ELF-1 (cell line): ENCODE data around the gene NAPSA.
A peak's percentile ranks its signal among the peaks of the same experiment; 100 is the strongest.
"Not testable (repeated sequence)": the region's sequence is repeated elsewhere in the genome, so short reads cannot be mapped to it uniquely, and the experiment has no call there.

ENCODE experiments used
- DNase-seq: peaks from one replicate; pipeline ENCODE4 v3.0.0-alpha.2; 2016; ENCODE audit warnings: low read depth, low spot score

NAPSA gene

GRCh38 chr19:50361290-50362029, 4.0 kb downstream of the NAPSA start:
- peak; percentile 15 for DNase-seq

DNA sequence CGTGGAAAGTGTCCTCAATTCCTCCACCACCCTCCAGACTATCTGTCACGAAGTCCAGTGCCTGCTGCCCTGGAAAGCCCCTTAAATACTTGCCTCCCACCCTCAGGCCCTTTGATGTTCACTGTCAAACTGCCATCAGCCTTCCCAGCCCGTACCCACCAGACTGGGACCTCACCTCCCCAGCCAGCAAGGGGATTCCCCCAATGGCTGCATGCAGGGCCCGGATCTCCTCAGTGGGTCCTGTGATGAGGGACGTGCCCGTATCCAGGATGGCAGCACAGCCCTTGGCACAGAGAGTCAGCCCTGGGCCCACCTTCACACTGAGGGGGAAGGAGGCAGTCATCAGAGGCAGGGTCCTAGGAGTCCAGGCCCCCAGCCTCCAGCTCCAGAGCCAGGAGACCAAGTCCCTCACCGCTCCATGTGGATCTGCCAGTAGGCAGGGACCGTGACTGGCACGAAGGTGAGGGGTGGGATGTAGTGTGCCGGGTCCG, 6.1 kb downstream of the NAPSA start:
- DNase-seq, result no peak

- DNase-seq, result peak; percentile 86
Observed at GRCh38 chr19:50358483-50359327, 6.7 kb downstream of the NAPSA start.

DNA sequence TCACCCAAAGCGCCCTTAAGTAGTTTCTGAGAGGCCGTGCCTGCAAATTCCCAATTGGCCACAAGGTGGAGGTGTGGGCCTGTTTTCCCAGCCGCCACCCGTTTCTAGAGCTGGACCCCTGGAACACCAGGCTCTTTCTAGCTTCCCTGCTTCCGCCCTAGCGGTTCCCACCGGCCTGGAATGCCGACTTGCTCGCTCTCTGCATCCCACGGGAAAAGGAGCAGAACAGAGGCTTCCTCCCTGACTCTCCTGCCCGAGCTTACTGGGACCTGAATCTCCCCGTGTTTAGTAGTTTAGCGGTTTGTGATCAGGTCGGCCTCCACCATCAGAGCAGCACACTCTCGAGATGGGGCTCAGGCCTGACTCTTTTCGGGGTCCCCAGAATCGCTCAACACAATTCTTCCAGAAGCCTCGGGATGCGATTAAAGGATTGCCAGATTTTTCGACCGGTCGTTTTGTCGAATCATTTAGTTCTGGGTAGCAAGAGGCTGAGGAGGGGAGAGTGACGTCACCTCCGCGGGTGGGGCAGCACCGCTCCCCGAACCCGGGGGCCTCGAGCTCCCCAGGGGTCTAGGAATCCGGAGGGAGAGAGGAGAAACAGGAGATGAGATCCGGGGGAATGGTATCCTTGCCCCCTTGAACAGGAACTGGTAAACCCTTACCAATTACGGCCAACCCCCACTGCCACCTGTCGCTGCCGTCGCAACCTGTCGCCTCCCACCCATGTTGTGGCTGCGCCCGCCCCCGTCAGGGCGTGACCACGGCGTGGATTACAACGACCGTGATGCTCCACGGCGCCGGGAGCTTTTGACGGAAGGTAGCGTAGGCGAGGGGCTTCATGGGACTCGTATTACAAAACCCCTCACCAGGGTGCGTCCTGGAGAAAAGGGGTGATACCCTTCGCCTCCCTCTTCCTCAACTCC, 8.0 kb downstream of the NAPSA start:
- DNase-seq, result peak; percentile 95

- no peak for DNase-seq
Observed at GRCh38 chr19:50356691-50357177, 8.7 kb downstream of the NAPSA start.

- not testable (repeated sequence) for DNase-seq
Observed at GRCh38 chr19:50353487-50353880, 12.0 kb downstream of the NAPSA start.

DNA sequence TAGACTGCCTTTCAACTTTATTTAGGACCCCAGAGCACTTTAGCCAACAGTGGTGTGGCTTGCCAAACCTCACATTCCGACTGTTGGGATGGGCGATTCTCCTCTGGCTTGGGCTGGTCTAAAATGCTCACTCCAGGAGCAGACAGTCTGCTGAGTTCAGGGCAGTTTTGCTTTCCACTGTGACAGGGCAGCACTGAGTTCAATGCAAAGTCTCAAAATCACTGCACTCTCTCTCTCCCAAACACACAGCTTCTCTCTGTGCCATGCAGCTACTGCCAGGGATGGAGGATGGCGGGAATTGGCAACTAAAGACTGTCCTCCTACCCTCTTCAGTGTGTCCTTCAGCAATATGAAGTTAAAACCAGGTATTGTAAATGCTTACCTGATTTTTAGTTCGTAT, 13.2 kb downstream of the NAPSA start:
- DNase-seq, result no peak

DNA sequence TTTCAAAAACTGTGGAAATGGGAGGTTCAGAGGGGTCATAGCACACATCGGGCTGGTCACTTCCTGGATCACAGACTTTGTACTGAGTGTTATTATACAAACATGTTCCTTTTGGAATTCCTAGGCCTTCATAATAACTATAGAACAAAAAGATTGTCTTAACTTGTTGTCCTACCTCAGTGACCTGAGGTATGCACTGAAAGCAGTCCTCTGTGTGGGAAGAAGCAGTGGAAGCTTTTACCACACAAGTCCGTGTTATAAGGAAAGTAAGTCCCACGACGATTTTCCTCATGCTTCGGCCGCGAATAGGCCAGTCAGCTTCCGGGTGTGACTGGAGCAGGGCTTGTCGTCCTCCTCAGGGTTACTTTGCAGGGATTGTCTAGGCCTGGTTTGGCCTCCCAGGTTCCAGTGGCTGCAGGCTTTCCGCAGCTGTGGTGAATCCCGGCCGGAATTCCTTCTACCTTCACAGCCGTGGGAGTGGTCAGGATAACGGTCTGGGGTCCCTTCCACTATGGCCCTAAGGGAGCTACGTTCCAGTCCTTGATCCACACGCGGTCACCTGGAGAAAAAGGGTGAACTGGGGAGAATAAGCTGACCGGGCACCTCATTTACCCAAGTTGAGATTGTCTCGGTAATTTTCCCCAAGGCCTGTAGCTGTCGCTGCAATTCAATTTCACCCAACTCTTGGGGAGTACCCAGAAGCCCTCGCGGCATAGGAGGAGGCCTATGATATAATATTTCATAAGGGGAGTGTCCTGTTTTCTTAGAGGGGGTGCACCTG, 16.0 kb downstream of the NAPSA start:
- DNase-seq, result no peak

- DNase-seq, result not testable (repeated sequence)
Observed at GRCh38 chr19:50347089-50347581, 18.3 kb downstream of the NAPSA start.

DNA sequence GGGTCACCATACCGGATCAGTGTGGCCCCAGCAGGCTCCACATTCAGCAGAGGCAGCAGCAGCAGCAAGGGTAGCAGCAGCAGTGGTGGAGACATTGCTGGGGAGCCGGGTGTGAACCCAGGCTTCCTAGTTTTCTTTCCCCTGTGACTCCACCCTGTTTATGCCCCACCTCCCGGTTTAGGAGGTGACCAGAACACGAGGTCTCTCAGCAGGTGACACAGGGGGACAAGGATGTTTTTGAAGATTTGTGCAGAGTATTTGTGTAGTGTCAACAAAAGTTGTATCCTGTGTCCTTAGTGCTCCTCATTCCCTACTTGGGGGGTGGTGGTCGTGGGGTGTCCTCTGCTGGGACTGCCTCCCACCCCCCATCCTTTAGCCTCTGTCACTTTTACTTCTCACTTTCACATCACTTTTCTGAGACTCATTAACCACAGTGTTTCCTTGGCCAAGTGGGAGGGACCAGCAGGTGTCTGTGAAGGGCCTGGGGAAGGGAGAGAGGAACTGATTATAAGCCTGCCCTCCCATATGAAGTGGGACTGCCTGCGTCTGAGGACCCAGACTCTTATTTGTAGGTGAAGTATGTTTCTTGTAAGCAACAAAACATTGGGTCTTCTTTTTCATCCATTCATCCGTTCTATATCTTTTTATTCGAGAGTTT, 20.6 kb downstream of the NAPSA start:
- no peak for DNase-seq

DNA sequence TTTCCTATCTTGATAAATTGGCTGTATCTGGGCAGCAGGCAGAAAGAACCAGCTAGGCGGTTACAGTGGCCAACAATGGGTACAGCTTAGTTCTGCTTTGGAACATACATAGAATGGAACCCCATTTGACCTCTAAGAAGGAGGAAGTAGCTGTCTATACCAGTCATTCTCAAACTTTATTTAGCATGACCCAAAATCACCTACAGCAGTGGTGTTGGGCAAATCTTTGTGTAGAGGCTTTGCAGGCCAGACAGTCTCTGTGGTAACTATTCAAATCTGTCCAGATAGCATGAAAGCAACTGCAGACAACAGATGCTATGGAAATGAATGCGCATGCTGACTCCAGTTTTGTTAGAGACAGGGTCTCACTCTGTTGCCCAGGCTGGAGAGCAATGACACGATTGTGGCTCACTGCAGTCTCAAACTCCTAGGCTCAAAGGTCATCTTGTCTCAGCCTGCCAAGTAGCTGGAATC, 24.3 kb downstream of the NAPSA start:
- no peak for DNase-seq

DNA sequence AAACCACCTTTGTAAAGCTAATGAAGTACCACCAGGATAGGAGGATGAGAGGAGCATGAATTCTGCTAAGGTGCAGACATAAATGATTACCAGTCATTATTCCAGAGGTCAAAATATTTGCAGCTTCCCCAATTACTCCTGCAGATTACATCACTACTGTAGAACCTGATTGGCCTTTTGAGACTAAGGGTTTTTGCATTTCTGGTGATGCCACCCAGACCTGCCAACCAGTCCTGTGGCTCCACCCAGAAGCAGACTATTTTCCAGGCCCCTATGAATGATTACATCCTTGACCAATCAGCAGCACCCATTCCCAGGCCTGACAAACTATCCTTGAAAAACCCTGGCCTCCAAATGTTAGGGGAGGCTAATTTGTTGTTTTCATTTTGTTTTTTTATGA, 25.1 kb downstream of the NAPSA start:
- no peak for DNase-seq

DNA sequence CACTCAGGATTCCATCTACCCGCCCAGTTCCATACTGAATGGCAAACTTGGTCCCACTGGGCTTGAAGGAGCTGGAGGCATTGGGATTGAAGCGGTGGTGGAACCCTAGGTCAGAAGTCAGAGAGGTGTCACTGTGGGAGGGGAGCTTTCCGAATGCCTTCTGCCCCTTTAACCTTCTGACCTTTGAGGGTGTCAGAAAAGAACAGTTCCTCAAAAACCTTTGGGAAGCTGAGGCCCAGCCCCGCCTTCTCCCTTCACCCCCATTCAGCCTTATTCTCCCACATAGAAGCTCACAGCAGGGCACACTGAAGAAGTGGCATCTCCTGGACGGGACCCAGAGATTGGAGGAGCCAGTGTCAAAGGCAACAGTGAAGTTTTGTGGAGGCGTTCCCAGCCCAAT, 28.4 kb downstream of the NAPSA start:
- not testable (repeated sequence) for DNase-seq

DNA sequence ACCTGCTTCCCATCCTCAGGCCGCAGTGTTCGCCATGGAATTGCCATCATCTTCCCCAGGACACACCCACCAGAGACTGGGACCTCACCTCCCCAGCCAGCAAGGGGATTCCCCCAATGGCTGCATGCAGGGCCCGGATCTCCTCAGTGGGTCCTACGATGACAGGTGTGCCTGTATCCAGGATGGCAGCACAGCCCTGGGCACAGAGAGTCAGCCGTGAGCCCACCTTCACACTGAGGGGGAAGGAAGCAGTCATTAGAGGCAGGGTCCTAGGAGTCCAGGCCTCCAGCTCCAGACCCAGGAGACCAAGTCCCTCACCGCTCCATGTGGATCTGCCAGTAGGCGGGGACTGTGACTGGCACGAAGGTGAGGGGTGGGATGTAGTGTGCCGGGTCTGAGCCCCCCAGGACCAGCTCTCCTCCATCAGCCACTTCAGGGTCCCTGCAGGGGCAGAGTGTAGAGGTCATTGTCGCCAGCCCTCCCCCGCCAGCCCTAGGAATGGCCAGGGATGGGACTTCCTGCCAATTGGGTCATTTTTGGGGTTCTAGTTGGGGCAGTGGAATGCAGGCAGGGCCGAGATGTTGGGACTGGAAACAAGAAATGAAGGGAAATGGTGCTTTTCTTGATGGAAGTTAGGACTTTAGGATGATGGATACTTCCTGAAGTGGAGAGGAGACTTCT, 30.6 kb downstream of the NAPSA start:
- DNase-seq, result no peak

GRCh38 chr19:50333737-50334617, 31.5 kb downstream of the NAPSA start:
- no peak for DNase-seq

DNA sequence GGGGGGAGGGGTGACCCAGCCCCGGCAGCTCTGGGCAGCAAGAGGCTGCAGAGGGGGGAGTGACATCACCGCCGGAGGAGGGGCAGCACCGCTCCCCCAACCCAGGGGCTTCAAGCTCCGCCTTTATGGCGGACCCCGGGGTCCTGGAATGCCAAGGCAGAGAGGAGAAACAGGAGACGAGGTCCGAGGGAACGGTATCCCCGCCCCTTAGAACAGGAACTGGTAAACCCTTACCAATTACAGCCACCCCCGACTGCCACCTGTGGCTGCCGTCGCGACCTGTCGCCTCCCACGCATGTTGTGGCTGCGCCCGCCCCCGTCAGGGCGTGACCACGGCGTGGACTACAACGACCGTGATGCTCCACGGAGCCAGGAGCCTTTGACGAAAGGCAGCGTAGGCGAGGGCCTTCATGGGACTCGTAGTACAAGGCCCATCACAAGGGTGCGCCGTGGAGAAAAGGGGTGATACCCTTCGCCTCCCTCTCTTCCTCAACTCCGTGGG, 32.2 kb downstream of the NAPSA start:
- peak; percentile 97 for DNase-seq

- DNase-seq, result peak; percentile 94
Observed at GRCh38 chr19:50332244-50333038, 33.0 kb downstream of the NAPSA start.

GRCh38 chr19:50331994-50332243, 33.5 kb downstream of the NAPSA start:
- no peak for DNase-seq
